ENCODE data around the gene PFN1.

PFN1 gene

GRCh38 chr17:4935650-4936049, 12.7 kb downstream of the PFN1 start:
- Histone ChIP-seq H3K4me1 (ENCODE audit: control insufficient read depth, insufficient read depth, low read depth, low read length) (peaks cover 25% of the 10 kb centered on the region), H3K9me3 (ENCODE audit: control insufficient read depth, low read length) (no peaks in the 10 kb centered on the region), H3K18ac (ENCODE audit: low read depth in 1 of 2, low read length in 2 of 2) (no peak overlapping the region), H3K79me1 (replicated peaks; ENCODE audit: low read length, poor library complexity, severe bottlenecking) (peaks cover 31% of the 10 kb centered on the region), H3K23ac (ENCODE audit: low read length in 2 of 2) (no peak overlapping the region), H2BK120ac (ENCODE audit: low read depth, low read length) (no peak overlapping the region), H2BK5ac (ENCODE audit: low read depth, low read length, poor library complexity, severe bottlenecking) (no peak overlapping the region), H3K14ac (ENCODE audit: low read length in 2 of 2) (no peak overlapping the region), H3K4me2 (ENCODE audit: low read length, poor library complexity, severe bottlenecking) (no peak overlapping the region), H4K91ac (ENCODE audit: low read length) (no peak overlapping the region), H2AK5ac (ENCODE audit: low read length, severe bottlenecking) (no peak overlapping the region), H2BK15ac (ENCODE audit: low read depth, poor library complexity, severe bottlenecking) (peak overlapping the region; percentile 62), H4K8ac (ENCODE audit: low read length) (no peak overlapping the region), H3K36me3 (ENCODE audit: control insufficient read depth in 1 of 2, insufficient read depth in 2 of 2, low read depth in 1 of 2, low read length in 2 of 2) (peaks cover 41 to 50% of the 10 kb centered on the region in 2 experiments), H3K27me3 (ENCODE audit: control insufficient read depth in 1 of 2, insufficient read depth in 1 of 2, low read length in 2 of 2) (no peaks in the 10 kb centered on the region), H3K9ac (ENCODE audit: low read length) (no peak overlapping the region), H3K27ac (ENCODE audit: low read length, poor library complexity, severe bottlenecking) (no peak overlapping the region), H3K4ac (ENCODE audit: low read depth in 1 of 2, low read length in 2 of 2) (no peak overlapping the region), H2BK12ac (ENCODE audit: low read length in 2 of 2) (no peak overlapping the region), H2AFZ (ENCODE audit: low read depth, low read length) (no peak overlapping the region), H3K4me3 (ENCODE audit: insufficient read depth in 1 of 2, low read depth in 1 of 2, low read length in 2 of 2) (no peak overlapping the region)
- DNase-seq: no peak

DNA sequence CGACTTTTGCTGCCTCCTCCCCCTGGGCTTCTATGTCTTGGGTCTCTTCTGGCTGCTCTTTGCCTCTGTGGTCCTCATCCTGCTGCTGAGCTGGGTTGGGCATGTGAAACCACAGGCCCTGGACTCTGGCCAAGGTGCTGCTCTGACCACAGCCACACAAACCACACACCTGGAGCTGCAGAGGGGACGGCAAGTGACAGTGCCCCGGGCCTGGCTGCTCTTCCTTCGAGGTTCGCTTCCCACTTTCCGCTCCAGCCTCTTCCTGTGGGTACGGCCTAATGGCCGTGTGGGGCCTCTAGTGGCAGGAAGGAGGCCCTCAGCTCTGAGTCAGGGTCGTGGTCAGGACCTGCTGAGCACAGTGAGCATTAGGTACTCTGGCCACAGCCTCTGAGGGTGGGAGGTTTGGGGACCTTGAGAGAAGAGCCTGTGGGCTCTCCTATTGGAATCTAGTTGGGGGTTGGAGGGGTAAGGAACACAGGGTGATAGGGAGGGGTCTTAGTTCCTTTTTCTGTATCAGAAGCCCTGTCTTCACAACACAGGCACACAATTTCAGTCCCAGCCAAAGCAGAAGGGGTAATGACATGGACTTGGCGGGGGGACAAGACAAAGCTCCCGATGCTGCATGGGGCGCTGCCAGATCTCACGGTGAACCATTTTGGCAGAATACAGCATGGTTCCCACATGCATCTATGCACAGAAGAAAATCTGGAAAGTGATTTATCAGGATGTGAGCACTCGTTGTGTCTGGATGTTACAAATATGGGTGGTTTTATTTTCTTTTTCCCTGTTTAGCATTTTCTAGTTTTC, 14.0 kb downstream of the PFN1 start:
- Histone ChIP-seq H3K4me1 (ENCODE audit: control insufficient read depth, insufficient read depth, low read depth, low read length) (peaks cover 25% of the 10 kb centered on the region), H3K18ac (ENCODE audit: low read depth in 1 of 2, low read length in 2 of 2) (peak overlapping the region in 1 of 2 experiments; percentile 37), H3K27me3 (ENCODE audit: control insufficient read depth in 1 of 2, insufficient read depth in 1 of 2, low read length in 2 of 2) (no peaks in the 10 kb centered on the region), H2BK15ac (ENCODE audit: low read depth, poor library complexity, severe bottlenecking) (no peak overlapping the region), H2BK120ac (ENCODE audit: low read depth, low read length) (no peak overlapping the region), H3K4me2 (ENCODE audit: low read length, poor library complexity, severe bottlenecking) (peak overlapping the region; percentile 38), H3K79me1 (replicated peaks; ENCODE audit: low read length, poor library complexity, severe bottlenecking) (peaks cover 31% of the 10 kb centered on the region), H3K4me3 (ENCODE audit: insufficient read depth in 1 of 2, low read depth in 1 of 2, low read length in 2 of 2) (peak overlapping the region in 1 of 2 experiments; percentile 59), H4K91ac (ENCODE audit: low read length) (peak overlapping the region; percentile 81), H2BK5ac (ENCODE audit: low read depth, low read length, poor library complexity, severe bottlenecking) (no peak overlapping the region), H3K14ac (ENCODE audit: low read length in 2 of 2) (peak overlapping the region in 1 of 2 experiments; percentile 68), H3K36me3 (ENCODE audit: control insufficient read depth in 1 of 2, insufficient read depth in 2 of 2, low read depth in 1 of 2, low read length in 2 of 2) (peaks cover 42 to 50% of the 10 kb centered on the region in 2 experiments), H2BK12ac (ENCODE audit: low read length in 2 of 2) (no peak overlapping the region), H2AK5ac (ENCODE audit: low read length, severe bottlenecking) (peak overlapping the region; percentile 45), H3K27ac (ENCODE audit: low read length, poor library complexity, severe bottlenecking) (peak overlapping the region; percentile 24), H3K4ac (ENCODE audit: low read depth in 1 of 2, low read length in 2 of 2) (peak overlapping the region in 1 of 2 experiments; percentile 13), H3K23ac (ENCODE audit: low read length in 2 of 2) (no peak overlapping the region), H4K8ac (ENCODE audit: low read length) (peak overlapping the region; percentile 94), H2AFZ (ENCODE audit: low read depth, low read length) (peak overlapping the region; percentile 60), H3K9ac (ENCODE audit: low read length) (peak overlapping the region; percentile 71), H3K9me3 (ENCODE audit: control insufficient read depth, low read length) (no peaks in the 10 kb centered on the region)
- peak; percentile 65 for DNase-seq
- 54% methylated on average over 13 of the region's 14 CpGs for WGBS

DNA sequence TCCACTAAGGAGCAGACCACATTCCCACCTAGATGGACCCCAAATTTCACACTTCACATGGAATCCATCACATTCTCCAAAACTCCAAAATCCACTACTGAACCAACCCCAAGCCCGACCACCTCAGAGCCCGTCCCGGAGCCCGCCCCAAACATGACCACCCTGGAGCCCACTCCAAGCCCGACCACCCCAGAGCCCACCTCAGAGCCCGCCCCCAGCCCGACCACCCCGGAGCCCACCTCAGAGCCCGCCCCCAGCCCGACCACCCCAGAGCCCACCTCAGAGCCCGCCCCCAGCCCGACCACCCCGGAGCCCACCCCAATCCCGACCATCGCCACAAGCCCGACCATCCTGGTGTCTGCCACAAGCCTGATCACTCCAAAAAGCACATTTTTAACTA, 14.7 kb downstream of the PFN1 start:
- Histone ChIP-seq H3K79me1 (replicated peaks; ENCODE audit: low read length, poor library complexity, severe bottlenecking) (peaks cover 27% of the 10 kb centered on the region), H2BK120ac (ENCODE audit: low read depth, low read length) (peak overlapping the region; percentile 8), H3K36me3 (ENCODE audit: control insufficient read depth in 1 of 2, insufficient read depth in 2 of 2, low read depth in 1 of 2, low read length in 2 of 2) (peaks cover 45 to 51% of the 10 kb centered on the region in 2 experiments), H3K9me3 (ENCODE audit: control insufficient read depth, low read length) (no peaks in the 10 kb centered on the region), H3K14ac (ENCODE audit: low read length in 2 of 2) (no peak overlapping the region), H4K91ac (ENCODE audit: low read length) (no peak overlapping the region), H3K4me3 (ENCODE audit: insufficient read depth in 1 of 2, low read depth in 1 of 2, low read length in 2 of 2) (peak overlapping the region in 1 of 2 experiments; percentile 59), H3K27me3 (ENCODE audit: control insufficient read depth in 1 of 2, insufficient read depth in 1 of 2, low read length in 2 of 2) (no peaks in the 10 kb centered on the region), H2BK5ac (ENCODE audit: low read depth, low read length, poor library complexity, severe bottlenecking) (no peak overlapping the region), H3K27ac (ENCODE audit: low read length, poor library complexity, severe bottlenecking) (no peak overlapping the region), H3K4me2 (ENCODE audit: low read length, poor library complexity, severe bottlenecking) (no peak overlapping the region), H2AK5ac (ENCODE audit: low read length, severe bottlenecking) (peak overlapping the region; percentile 45), H3K18ac (ENCODE audit: low read depth in 1 of 2, low read length in 2 of 2) (no peak overlapping the region), H3K23ac (ENCODE audit: low read length in 2 of 2) (no peak overlapping the region), H4K8ac (ENCODE audit: low read length) (peak overlapping the region; percentile 94), H3K9ac (ENCODE audit: low read length) (peak overlapping the region; percentile 71), H2BK15ac (ENCODE audit: low read depth, poor library complexity, severe bottlenecking) (no peak overlapping the region), H3K4ac (ENCODE audit: low read depth in 1 of 2, low read length in 2 of 2) (no peak overlapping the region), H2AFZ (ENCODE audit: low read depth, low read length) (no peak overlapping the region), H2BK12ac (ENCODE audit: low read length in 2 of 2) (no peak overlapping the region), H3K4me1 (ENCODE audit: control insufficient read depth, insufficient read depth, low read depth, low read length) (peaks cover 20% of the 10 kb centered on the region)
- DNase-seq: no peak
- 95% methylated on average over 15 of the region's 16 CpGs for WGBS

DNA sequence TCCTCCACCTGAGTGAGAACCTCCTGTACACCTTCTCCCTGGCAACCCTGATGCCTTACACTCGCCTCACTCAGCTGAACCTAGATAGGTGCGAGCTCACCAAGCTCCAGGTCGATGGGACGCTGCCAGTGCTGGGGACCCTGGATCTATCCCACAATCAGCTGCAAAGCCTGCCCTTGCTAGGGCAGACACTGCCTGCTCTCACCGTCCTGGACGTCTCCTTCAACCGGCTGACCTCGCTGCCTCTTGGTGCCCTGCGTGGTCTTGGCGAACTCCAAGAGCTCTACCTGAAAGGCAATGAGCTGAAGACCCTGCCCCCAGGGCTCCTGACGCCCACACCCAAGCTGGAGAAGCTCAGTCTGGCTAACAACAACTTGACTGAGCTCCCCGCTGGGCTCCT, 15.6 kb downstream of the PFN1 start:
- Histone ChIP-seq H2BK120ac (ENCODE audit: low read depth, low read length) (no peak overlapping the region), H3K36me3 (ENCODE audit: control insufficient read depth in 1 of 2, insufficient read depth in 2 of 2, low read depth in 1 of 2, low read length in 2 of 2) (peaks cover 36 to 44% of the 10 kb centered on the region in 2 experiments), H3K9ac (ENCODE audit: low read length) (no peak overlapping the region), H2AK5ac (ENCODE audit: low read length, severe bottlenecking) (no peak overlapping the region), H3K79me1 (replicated peaks; ENCODE audit: low read length, poor library complexity, severe bottlenecking) (peaks cover 19% of the 10 kb centered on the region), H4K91ac (ENCODE audit: low read length) (peak overlapping the region; percentile 18), H2AFZ (ENCODE audit: low read depth, low read length) (no peak overlapping the region), H3K4me3 (ENCODE audit: insufficient read depth in 1 of 2, low read depth in 1 of 2, low read length in 2 of 2) (no peak overlapping the region), H4K8ac (ENCODE audit: low read length) (no peak overlapping the region), H3K14ac (ENCODE audit: low read length in 2 of 2) (no peak overlapping the region), H3K4me2 (ENCODE audit: low read length, poor library complexity, severe bottlenecking) (no peak overlapping the region), H3K27ac (ENCODE audit: low read length, poor library complexity, severe bottlenecking) (no peak overlapping the region), H3K9me3 (ENCODE audit: control insufficient read depth, low read length) (no peaks in the 10 kb centered on the region), H2BK5ac (ENCODE audit: low read depth, low read length, poor library complexity, severe bottlenecking) (no peak overlapping the region), H3K4me1 (ENCODE audit: control insufficient read depth, insufficient read depth, low read depth, low read length) (peaks cover 11% of the 10 kb centered on the region), H3K18ac (ENCODE audit: low read depth in 1 of 2, low read length in 2 of 2) (no peak overlapping the region), H3K4ac (ENCODE audit: low read depth in 1 of 2, low read length in 2 of 2) (peak overlapping the region in 1 of 2 experiments; percentile 53), H3K27me3 (ENCODE audit: control insufficient read depth in 1 of 2, insufficient read depth in 1 of 2, low read length in 2 of 2) (no peaks in the 10 kb centered on the region), H2BK15ac (ENCODE audit: low read depth, poor library complexity, severe bottlenecking) (no peak overlapping the region), H2BK12ac (ENCODE audit: low read length in 2 of 2) (no peak overlapping the region), H3K23ac (ENCODE audit: low read length in 2 of 2) (no peak overlapping the region)
- no peak for DNase-seq
- WGBS: 94% methylated on average over 12 of the region's 12 CpGs

Measured in mesenchymal stem cell (in vitro differentiated cells and primary cell).